ENCODE results near the gene PDE10A.
"Not testable (repeated sequence)": the region's sequence is repeated elsewhere in the genome, so short reads cannot be mapped to it uniquely, and the experiment has no call there.

Gene PDE10A

GRCh38 chr6:165519316-165519715 lies 143.7 kb downstream of the PDE10A start:
- no peak for DNase-seq

- DNase-seq: no peak
Measured at GRCh38 chr6:165515963-165516624, 146.9 kb downstream of the PDE10A start.

- no peak for DNase-seq
Measured at GRCh38 chr6:165514621-165515020, 148.4 kb downstream of the PDE10A start.

- DNase-seq: no peak
Measured at GRCh38 chr6:165511807-165512206, 151.2 kb downstream of the PDE10A start.

- DNase-seq: no peak
Measured at GRCh38 chr6:165508321-165508869, 154.6 kb downstream of the PDE10A start.

GRCh38 chr6:165506657-165507056 lies 156.4 kb downstream of the PDE10A start:
- DNase-seq: no peak

GRCh38 chr6:165500214-165500907 lies 162.7 kb downstream of the PDE10A start:
- not testable (repeated sequence) for DNase-seq

- DNase-seq: no peak
Measured at GRCh38 chr6:165497472-165497871, 165.6 kb downstream of the PDE10A start.

- no peak for DNase-seq
Measured at GRCh38 chr6:165488624-165489295, 174.3 kb downstream of the PDE10A start.

GRCh38 chr6:165487950-165488349 lies 175.1 kb downstream of the PDE10A start:
- DNase-seq: no peak

GRCh38 chr6:165487347-165487746 lies 175.7 kb downstream of the PDE10A start:
- no peak for DNase-seq

- DNase-seq: no peak
Measured at GRCh38 chr6:165486183-165487137, 176.6 kb downstream of the PDE10A start.

GRCh38 chr6:165484178-165484889 lies 178.7 kb downstream of the PDE10A start:
- no peak for DNase-seq

GRCh38 chr6:165481921-165482320 lies 181.1 kb downstream of the PDE10A start:
- no peak for DNase-seq

GRCh38 chr6:165480916-165481315 lies 182.1 kb downstream of the PDE10A start:
- DNase-seq: no peak

GRCh38 chr6:165478581-165478980 lies 184.5 kb downstream of the PDE10A start:
- no peak for DNase-seq

GRCh38 chr6:165469483-165469882 lies 193.6 kb downstream of the PDE10A start:
- DNase-seq: no peak

GRCh38 chr6:165468340-165469235 lies 194.5 kb downstream of the PDE10A start:
- DNase-seq: no peak

GRCh38 chr6:165463499-165463898 lies 199.5 kb downstream of the PDE10A start:
- not testable (repeated sequence) for DNase-seq

- DNase-seq: not testable (repeated sequence)
Measured at GRCh38 chr6:165459605-165460301, 203.3 kb downstream of the PDE10A start.

Measured in NCI-H1436 (cell line).